Activated CD8-positive, alpha-beta memory T cell treated with anti-CD3 and anti-CD28 coated beads for 24 hours (primary cell): ENCODE results near the gene GM2A.
A peak's percentile ranks its signal among the peaks of the same experiment; 100 is the strongest.
"Not testable (repeated sequence)": the region's sequence is repeated elsewhere in the genome, so short reads cannot be mapped to it uniquely, and the experiment has no call there.

Experiments used
- DNase-seq: peaks from one replicate; pipeline ENCODE4 v3.0.0-alpha.2; 2020

The GM2A gene

DNA sequence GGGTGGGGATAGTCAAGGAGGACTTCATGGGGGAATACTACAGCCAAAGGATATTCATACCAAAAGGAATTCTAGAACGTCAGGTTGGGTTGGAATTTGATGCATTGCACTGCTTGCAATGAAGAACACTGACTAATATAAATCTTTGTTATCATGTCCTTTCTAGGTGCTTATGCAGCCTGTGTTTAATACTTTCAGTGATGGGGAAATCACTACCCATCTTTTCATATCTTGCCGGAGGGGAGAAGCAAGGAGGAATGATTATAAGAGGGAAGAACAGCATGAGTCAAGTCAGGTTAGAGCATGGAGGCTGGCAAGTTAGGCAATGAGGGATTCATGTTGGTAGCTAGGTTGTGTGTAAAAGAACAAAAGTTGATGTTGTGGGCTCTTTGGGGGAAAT is 24.0 kb upstream of the GM2A start:
- DNase-seq, result no peak

DNA sequence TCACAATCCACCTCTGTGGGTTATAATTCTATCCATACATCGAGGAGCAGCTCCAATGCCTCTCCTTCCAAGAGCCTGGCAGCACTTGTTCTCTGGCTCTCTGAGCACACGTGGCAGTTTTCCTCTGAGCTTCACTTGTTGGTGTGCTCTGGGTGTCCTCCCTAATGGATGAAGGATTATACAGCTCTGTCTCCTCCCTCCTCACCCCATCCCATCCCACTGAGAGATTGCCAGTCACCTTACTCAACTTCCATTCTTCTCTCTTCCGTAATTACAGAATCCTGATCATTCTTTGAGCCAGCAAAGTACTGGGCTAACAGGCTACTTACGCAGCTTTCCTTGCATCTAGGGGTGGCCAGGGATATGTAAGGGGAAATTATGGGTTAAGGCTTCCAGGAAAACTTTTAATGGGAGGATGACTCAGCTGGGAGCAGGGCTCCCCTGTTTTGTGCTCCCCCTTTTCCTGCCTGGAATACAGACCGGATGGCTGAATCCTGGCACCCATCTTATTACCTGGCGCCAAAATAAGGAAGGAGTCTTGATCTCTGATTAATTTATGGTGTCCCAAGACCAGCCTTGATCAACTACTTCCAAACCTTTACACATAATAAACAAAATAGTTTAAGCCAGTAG is 22.8 kb upstream of the GM2A start:
- no peak for DNase-seq

DNA sequence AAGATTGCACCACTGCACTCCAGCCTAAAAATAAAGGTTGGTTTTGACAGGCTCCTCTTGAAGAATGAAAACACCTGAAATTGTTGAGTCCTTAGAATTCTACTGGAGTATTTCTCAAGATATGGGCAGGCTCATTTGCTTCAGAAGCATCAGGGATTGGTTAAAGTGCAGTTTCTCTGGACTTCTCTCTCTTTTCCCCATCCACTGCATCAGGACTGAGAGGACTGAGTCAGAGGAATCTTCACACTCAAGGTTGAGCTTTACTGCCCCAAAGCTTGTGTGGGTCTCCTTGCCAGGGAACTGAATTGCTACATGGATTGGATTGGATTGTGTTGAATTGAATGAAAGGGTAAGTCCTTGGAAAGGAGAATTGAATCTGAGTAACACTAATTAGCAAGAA is 21.6 kb upstream of the GM2A start:
- no peak for DNase-seq

DNA sequence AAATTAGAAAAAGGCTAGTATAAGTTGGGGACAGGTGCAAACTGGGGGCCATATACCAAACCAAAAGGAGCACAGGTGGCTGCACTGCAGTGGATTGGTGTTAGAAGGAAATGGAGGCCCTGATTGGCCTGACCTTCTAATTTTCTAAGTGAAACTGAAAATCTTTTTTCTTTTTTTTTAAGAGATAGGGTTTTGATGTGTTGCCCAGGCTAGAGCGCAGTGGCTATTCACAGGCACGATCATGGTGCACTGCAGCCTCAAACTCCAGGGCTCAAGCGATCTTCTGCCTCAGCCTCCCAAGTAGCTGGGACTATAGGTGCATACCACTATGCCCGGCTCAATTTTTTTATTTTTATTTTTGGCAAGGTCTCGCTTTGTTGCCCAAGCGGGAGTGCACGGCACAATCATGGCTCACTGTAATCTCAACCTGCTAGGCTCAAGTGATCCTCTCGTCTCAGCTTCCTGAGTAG is 19.3 kb upstream of the GM2A start:
- no peak for DNase-seq

DNA sequence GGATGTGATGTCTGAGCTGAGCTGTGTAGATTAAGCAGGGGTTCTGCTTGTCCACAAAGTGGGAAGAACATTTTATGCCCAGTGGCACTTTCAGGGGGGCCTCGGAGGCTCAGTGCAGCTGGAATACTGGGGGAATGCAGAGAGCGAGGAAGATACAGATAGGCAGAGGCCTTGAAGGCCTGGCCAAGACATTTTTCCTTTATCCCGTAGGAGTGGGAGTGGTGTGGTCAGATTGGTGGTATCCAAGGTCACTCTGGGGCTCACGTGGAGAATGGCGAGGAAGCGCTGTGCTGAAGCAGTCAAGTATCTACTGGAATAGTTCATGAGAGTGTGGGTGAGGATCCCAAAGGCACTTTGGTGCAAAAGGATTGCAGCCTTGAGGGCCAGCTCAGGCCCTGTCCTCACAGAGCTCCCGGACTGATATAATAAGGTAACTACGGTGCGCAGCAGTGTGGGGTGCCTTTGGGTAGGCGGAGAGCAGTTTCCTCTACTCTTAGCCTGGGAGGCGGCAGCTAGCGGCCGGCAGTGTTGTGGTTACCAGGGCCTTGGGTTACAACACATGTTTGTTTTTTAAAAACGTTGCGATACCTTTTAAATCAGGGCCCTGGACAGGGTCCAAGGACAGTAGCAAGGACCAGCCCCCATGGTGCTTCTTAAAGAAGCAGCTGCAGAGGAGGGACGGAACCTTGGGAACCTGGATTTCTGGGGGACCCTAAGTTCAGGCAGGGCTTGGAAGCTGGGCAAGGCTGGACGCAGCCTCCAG is 18.3 kb upstream of the GM2A start:
- peak; percentile 70 for DNase-seq

DNA sequence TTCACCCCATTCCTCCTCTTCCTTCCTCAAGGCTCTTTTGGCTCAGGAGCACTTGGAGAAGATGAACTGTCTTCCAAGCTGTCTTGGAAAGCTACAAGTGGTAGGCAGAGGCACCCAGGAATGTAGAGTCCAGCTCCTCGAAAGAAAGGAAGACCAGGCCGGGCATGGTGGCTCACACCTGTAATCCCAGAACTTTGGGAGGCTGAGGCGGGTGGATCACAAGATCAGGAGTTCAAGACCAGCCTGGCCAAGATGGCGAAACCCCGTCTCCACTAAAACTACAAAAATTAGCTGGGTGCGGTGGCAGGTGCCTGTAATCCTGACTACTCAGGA is 17.8 kb upstream of the GM2A start:
- DNase-seq, result not testable (repeated sequence)

DNA sequence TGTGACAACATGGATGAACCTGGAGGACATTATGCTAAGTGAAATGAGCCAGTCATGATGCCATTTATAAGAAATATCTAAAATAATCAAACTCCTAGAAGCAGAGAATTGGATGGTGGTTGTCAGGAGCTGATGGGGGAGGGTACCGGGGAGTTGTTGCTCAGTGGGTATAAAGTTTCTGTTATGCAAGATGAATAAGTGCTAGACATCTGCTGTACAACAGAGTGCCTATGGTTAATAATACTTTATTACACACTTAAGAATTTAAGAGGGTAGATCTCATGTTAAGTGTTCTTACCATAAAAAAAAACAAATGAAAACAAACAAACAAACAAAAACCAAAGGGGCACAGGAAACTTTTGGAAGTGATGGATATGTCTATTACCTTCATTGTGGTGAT is 16.1 kb upstream of the GM2A start:
- no peak for DNase-seq

DNA sequence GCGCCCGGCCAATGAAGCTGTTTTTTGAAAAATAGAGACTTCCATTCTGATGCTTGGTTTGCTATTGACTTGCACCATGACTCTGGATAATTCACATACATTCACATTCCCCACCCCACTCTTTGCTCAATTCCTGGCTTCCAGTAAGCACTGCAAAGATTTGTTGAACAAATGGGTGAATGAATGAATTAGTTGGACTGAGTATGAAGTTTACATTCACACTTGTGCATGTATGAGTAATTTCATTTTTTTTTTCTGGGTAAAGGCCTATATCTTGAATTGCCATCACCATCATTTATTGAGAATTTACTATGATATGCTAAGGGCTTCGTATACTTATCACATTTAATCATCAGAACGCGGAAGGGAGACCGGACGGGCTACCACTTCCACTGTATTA is 15.3 kb upstream of the GM2A start:
- no peak for DNase-seq

DNA sequence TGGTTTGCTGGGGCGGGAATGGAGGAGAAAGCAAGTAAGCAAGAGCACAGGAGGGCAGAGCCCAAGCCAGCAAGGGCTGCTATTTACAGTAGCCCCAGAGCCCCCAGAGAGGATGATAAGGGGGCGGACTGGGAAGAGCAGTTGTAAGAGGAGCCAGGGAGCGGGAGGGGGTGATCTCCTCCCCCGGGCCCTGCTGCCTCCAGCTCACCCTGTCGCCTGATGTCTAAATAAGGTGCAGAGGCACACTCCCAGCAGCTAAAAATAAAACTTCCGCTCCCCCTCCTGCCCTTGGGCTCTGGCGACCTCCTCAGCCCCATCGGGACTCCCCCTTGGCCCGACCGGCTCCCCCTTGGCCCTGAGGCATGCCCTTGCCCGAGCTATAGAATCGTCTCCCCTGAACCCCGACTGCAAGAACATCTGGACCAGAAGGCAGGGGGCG is 14.7 kb upstream of the GM2A start:
- no peak for DNase-seq

DNA sequence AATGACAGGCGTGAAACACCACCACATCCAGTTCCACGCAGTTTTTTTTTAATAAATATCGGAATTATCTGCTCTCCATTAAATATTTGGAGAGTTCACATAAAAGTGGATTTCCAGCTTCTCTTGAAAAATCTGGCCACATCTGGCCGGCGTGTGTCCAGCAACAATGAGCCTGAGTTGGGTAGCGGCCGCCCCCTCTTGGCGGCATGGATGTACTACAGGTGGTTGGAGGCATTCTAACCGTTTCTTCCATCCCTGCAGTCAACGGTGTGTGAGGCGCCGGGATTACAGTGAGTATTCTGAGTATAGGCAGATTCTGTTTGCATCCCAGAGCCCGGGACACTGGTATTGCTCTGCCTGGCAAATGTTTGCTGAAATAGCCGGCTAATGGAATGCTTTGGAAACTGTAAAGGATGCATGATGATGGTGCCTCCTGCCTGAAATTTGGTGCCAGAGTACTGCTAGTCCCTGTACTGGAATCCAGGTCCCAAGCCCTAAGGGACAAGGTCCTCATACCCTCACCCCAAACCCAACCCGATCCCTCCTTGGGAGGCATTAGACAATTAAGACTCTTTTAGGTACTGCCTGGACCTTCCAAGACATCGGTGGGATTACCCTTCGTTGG is 13.6 kb upstream of the GM2A start:
- DNase-seq, result peak; percentile 86

DNA sequence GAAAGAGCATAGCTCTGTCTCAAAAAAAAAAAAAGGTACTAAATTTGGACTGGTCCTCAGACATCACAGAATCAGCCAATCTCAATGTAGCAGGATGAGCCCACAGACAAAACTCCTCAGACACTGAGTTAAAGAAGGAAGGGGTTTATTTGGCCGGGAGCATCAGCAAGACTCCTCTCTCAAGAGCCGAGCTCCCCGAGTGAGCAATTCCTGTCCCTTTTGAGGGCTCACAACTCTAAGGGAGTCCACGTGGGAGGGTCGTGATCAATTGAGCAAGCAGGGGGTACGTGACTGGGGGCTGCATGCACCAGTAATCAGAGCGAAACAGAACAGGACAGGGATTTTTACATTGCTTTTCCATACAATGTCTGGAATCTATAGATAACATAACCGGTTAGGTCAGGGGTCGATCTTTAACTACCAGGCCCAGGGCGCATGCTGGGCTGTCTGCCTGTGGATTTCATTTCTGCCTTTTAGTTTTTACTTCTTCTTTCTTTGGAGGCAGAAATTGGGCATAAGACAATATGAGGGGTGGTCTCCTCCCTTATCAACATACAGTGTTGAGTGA is 12.6 kb upstream of the GM2A start:
- DNase-seq, result not testable (repeated sequence)

DNA sequence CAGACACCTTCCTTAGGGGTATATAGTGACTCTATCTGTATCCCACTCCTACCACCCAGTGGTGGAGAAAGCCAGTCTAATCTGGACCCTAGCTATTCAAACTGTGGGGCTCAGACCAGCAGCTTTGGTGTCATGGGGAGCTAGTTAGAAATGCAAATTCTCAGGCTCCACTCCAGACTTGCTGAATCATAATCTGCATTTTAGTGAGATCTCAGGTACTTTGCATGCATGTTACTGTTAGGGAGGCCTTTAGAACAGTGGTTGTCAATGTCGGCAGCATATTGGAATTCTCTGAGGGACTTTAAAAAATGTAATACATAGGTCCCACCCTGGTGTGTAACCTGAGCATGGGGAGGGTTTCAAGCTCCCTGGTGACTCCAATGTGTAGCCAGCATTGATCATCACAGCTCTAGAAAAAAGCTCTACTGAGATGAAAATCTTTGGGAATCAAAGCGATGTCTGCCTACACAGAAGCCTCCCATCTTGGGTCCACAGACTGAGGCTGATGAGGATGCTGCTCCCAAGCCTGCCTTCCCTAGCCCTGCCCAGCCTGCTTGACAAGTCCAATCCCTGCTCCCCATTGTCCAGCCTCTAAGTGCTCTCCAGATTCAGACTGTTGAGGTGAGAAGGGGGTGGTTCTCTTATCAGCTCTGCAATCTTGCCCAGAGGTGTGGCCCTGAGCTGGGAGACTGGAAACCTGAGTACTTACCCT is 11.9 kb upstream of the GM2A start:
- no peak for DNase-seq

DNA sequence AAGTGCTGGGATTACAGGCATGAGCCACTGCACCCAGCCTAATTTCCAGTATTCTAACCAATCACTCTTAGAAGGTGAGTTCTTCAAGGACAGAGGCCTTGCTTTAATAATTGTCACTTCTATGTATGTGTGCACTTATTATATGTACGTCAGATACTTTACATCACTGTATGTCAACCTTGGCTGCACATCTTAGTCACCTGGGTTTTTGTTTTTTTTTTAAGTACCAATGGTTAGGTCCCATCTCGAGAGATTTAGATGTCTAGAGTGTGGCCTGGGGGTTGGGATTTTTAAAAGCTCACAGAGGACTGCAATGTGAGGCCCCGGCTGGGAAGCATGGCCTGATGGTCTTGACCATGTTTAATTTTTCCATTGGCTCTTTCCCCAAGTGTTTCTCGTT is 9.9 kb upstream of the GM2A start:
- no peak for DNase-seq

DNA sequence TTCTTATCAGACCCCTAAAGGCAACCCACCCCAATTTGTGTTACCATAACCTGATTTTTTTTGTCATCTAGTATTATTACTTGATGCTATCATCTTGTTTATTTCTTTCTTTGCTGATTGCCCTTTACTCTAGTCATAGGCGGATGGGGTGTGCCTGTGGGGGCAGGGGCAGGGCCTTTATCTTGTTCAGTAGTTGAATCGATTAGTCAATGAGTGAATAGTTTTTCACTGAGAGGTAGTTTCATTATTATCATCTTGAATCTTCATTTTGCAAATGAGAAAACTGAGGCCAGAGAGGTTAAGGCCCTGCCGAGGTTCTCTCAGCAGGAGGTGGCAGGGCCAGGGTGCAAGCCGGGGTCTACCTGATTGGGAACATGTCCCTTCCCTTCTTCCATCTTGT is 9.4 kb upstream of the GM2A start:
- no peak for DNase-seq

DNA sequence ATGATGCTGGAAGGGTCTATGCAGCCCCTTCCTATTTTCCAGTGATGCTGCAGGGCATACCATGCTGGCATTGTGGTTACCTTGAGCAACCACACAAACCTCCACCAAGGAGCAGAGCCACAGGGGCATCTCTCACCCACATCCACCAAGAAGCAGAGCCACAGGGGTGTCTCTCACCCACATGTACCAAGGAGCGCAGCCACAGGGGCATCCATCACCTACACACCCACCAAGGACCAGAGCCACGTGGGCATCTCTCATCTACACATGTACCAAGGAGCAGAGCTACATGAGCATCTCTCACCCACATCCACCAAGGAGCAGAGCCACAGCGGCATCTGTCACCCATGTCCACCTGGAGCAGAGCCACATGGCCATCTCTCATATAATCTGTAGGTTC is 8.8 kb upstream of the GM2A start:
- no peak for DNase-seq

DNA sequence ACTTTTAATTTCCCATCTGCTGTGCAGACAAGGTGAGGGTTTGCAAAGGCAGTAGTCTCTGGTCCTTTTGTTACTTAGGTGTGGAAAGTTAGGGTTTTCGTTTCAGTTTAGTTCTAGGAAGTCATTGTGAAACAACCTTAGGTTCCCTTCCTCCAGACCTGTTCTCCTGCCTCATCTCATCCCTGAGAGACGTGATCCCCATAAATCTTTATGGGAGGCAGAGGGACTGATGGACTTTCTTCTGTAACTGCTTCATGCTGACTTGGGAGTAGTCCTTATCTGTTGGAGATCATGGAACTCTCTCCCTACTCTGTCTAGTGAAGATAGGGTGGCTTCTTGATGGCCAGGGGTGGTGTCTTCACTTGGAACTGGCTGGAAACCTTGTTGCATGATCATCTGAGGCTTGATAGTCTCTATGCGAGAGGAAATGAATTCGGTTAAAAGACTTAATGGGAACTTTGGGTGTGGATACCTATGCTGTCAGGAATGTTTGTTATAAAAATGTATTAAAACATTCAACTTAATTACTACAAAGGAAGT is 7.2 kb upstream of the GM2A start:
- DNase-seq, result no peak

DNA sequence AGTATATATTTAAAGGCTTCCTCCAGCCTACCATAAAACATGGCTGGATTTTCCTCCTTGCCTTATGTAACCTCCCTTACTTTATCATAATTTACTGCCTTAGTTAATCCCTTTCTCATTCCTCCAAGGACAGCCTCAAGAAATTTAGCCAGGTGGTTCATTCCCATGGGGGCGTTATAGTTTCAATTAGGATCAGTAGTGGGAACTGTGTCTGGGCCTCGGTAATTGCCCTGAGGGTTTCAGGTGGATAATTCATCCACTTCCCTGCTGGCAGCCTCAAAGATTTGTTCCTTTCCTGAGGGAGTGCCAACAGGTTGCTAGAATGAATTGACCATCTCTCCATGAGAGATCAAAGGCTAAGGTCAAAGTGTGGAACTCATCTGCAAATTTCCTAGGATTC is 4.3 kb upstream of the GM2A start:
- DNase-seq, result no peak

DNA sequence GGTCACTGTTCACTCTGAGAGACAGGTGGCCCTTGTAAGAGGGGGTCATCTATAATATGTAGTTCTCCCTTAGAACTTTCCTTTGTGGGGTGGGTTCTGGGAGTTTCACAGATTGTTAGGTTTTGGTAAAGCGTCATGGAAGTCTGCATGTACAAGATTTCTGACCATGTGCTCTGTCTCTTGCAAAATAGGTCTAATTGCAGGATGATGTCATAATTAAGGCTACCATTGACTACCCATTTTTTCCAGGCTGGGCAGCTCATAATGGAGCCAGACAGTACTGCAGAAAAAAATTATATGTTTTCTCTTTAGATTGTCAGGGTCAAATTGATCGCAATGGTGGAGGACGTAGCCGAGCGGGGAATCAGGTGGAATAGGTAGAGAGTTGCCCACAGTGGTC is 3.7 kb upstream of the GM2A start:
- no peak for DNase-seq

DNA sequence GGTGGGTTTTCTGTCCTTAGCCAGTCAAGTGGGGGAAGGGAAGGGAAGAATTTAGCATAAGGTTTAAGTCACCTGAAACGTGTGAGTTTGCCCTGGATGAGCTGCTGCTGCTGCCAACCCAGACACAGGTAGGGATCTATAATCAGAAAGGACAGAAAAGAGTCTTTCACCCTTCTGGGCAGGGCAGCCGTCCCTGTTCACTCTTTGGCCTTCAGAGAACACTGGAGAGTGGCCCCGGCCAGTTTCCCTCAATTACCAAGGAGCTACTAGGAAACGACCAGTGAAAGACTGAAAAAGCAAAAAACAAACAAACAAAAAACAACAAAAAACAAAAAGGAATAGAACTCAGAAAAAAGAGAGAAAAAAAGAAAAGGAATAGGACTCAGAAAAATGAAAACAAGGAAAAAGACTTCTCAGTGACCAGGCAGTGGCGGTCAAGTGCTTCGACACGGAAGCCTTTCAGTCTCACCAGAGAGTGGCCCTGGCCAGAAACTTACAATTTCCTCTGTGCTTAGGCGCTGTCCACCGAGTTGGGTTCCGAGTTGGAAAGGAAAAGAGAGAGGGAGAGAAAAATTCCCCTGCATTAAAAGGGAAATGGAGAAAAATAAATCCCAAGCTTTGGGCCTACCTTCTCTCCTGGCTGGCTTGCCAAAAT is 2.5 kb upstream of the GM2A start:
- DNase-seq, result no peak

DNA sequence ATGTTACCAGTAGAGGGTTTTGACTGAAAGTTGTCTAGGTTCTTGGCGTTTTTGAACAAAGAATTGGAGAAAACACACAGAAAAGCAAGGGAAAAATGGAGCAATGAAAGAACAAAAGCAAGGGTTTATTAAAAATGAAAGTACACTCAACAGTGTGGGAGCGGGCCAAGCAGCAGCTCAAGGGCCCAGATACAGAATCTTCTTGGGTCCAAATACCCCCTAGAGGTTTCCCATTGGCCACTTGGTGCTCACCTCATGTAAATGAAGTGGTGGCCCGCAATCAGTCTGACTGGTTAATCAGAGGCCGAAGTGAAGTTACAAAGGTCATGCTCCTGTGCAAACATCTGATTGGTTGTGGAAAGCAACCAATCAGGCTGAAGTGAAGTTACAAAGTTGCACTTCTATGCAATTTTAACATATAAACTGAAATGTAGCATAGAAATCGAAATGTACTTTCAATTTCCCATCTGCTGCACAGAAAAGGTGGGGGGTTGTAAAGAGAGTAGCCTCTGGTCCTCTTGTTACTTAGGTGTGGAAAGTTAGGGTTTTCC is 1.9 kb upstream of the GM2A start:
- no peak for DNase-seq

DNA sequence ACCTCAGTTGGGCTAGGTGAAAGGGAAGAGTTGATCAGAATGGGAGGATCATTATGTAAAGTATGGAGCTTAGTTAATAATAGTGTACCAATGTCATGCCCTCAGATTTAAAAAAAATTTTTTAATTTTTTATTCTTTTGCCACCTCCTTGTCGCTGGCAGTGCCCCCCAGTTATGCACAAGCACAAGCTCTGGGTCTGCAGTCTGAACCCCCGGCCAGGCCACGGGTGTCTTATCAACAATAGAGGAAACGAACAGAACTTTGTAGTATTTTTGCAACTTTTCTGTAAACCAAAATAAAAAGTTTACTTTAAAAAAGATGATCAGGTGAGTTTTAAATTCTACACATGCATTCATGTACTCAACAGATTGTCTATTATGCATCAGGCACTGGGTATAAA is 1.4 kb upstream of the GM2A start:
- DNase-seq, result no peak

DNA sequence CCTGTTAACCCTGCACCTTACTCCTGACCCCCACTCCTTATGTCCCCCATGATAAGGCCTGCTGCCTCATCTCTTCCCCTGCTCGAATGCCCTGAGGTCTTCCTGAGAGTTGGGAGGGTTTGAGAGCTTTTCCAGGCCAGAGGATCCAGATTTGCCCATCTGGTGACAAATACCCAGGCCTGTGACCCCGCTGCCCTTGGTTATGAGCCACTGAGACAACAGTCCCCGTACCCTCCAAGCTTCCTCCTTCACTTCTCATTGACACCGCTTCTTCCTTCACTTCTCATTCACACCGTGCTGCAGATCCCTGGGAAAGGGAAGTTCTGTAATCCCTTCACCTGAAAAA is 593 bp downstream of the GM2A start:
- no peak for DNase-seq
